ENCODE measurements around the gene NCOA3.

- TF ChIP-seq POLR2A (IDR thresholded peaks at IDR 0.05) (no peak), POLR2AphosphoS5 (IDR thresholded peaks at IDR 0.05) (no peak)
- TF ChIP-seq, protein P1, sequence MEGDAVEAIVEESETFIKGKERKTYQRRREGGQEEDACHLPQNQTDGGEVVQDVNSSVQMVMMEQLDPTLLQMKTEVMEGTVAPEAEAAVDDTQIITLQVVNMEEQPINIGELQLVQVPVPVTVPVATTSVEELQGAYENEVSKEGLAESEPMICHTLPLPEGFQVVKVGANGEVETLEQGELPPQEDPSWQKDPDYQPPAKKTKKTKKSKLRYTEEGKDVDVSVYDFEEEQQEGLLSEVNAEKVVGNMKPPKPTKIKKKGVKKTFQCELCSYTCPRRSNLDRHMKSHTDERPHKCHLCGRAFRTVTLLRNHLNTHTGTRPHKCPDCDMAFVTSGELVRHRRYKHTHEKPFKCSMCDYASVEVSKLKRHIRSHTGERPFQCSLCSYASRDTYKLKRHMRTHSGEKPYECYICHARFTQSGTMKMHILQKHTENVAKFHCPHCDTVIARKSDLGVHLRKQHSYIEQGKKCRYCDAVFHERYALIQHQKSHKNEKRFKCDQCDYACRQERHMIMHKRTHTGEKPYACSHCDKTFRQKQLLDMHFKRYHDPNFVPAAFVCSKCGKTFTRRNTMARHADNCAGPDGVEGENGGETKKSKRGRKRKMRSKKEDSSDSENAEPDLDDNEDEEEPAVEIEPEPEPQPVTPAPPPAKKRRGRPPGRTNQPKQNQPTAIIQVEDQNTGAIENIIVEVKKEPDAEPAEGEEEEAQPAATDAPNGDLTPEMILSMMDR (IDR thresholded peaks at IDR 0.05) = no peak
Observed at GRCh38 chr20:47496118-47496517, 5.6 kb upstream of the NCOA3 start.
